Astrocyte of the cerebellum (primary cell): ENCODE data around the gene DNTT.

ENCODE experiments used
- DNase-seq: peaks from one replicate; pipeline ENCODE4 v3.0.0-alpha.2; 2011; ENCODE audit warnings: low read depth
- H3K4me3 ChIP-seq: 2 replicates; pipeline ENCODE4 v1.5.1; 2011; ENCODE audit warnings: mild to moderate bottlenecking, low read depth, low read length, moderate library complexity
- in situ Hi-C: cut with HindIII; loops from 2 replicates; pipeline ENCODE4 v1.10.0; 2017; ENCODE audit warnings: low sequenced_read_pairs
- TF ChIP-seq, protein P1 (sequence below): IDR thresholded peaks from 2 replicates; pipeline ENCODE4 v1.5.1; 2012; ENCODE audit warnings: low read length, low read depth, moderate library complexity, mild to moderate bottlenecking; ENCODE audit errors: missing control alignments

Gene DNTT

GRCh38 chr10:96267234-96267705 is 37.0 kb upstream of the DNTT start:
- H3K4me3 ChIP-seq = no peak overlapping the region
- DNase-seq = no peak
- in situ Hi-C loops = no loop called here
- TF ChIP-seq, protein P1, sequence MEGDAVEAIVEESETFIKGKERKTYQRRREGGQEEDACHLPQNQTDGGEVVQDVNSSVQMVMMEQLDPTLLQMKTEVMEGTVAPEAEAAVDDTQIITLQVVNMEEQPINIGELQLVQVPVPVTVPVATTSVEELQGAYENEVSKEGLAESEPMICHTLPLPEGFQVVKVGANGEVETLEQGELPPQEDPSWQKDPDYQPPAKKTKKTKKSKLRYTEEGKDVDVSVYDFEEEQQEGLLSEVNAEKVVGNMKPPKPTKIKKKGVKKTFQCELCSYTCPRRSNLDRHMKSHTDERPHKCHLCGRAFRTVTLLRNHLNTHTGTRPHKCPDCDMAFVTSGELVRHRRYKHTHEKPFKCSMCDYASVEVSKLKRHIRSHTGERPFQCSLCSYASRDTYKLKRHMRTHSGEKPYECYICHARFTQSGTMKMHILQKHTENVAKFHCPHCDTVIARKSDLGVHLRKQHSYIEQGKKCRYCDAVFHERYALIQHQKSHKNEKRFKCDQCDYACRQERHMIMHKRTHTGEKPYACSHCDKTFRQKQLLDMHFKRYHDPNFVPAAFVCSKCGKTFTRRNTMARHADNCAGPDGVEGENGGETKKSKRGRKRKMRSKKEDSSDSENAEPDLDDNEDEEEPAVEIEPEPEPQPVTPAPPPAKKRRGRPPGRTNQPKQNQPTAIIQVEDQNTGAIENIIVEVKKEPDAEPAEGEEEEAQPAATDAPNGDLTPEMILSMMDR = no peak

- DNase-seq = no peak
- no peak overlapping the region for H3K4me3 ChIP-seq
- in situ Hi-C loops = no loop called here
- TF ChIP-seq, protein P1 = no peak
Observed at GRCh38 chr10:96268341-96268909, 35.8 kb upstream of the DNTT start.

DNA sequence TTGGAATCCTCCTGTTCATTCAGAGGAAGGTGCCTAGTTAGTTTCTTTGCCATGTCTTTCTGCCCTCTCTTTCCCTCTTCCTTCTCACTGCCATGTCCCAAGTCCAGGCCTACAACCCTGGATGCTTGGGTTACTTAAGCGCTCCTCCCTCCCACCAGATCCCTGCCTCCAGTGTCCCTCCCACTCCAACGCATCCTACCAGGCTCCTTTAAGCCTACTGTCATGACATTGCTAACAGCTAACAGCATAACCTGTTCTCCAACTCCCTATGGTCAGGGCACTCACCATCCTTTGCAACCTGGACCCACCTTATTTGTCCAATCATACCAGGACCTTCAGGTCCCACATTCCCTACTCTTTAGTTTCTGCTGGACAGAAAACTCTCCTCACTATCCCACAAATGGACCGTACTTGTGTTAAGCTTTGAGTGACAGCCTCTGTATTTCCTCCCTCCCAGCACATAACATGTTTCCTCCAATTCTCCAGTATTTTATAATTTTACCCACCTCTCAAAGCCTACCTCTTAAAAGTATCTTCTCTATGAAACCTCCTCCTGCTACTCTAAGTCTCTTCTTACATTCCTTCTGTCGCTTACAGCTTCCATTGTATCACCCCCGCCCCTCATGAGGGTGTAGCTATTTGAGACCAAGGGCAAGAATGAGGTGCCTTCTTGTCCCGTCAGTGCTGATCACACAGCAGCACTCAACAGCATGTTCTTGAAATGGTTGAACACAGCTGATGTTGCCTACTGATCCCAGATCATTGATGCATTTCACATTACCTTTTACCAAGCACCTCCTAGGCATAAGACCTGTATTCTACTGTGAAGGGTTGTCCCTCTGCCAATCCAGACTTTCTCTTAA is 34.6 kb upstream of the DNTT start:
- DNase-seq = no peak
- H3K4me3 ChIP-seq = no peak overlapping the region
- TF ChIP-seq, protein P1 = no peak
- in situ Hi-C loops = no loop called here

GRCh38 chr10:96270571-96270970 is 33.7 kb upstream of the DNTT start:
- TF ChIP-seq, protein P1 = no peak
- in situ Hi-C loops = no loop called here
- DNase-seq = no peak
- no peak overlapping the region for H3K4me3 ChIP-seq

DNA sequence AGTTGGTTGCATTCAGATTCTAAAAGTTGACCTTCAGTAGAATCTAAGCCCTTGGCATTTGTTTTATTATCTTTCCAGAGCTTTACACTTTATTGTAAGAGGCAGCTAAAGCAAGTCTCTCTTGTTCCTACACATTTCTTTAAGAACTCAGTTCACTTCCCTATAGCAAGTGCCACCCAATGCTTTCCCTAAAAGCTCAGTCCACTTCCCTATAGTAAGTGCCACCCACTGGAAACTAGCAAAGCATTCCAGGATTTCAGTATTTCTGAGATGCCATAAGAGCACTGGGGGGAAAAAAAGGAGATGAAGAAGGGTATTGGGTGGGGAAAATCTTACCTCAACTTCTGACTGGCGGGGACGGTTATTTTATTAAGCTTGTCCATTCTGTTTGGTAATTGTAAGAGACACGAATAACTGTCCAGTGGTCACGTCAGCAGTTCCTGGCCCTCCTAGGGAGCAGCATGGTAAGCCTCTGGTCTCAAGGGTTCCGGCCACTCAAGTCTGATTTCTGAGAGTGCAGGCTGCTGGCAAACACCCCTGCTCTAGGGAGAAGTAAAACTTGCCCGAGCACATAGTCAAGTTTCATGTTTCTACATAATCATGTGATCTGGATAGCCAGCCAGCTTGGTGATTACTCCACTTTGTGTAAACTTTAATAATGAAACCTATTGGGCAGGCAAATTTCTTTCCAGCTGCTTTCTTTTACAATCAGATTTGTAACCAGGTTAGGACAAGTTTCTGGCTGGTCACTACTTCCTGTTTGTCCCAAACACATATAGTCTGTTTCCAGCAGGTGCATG is 33.0 kb upstream of the DNTT start, which contains the start of gene BLNK:
Gene BLNK (minus strand): TSS at position 554 of the 800 bp plus-strand sequence. CDS start 171 bp downstream, at position 383.
- H3K4me3 ChIP-seq = no peak within 1 kb of the TSS
- TF ChIP-seq, protein P1 = no peak
- in situ Hi-C loops = no loop called here
- no peak for DNase-seq

- H3K4me3 ChIP-seq = no peak overlapping the region
- in situ Hi-C loops = no loop called here
- DNase-seq = no peak
- TF ChIP-seq, protein P1 = no peak
Observed at GRCh38 chr10:96272316-96273280, 31.6 kb upstream of the DNTT start.
